GM12891 (cell line): Measurements from ENCODE around the gene TRDMT1.

Experiments
- DNase-seq: peaks from one replicate; pipeline ENCODE4 v3.0.0; 2011; ENCODE audit warnings: low spot score; ENCODE audit not compliant: insufficient read length
- FAIRE-seq: peaks from 2 replicates; lab custom pipeline; 2011; peaks lifted over from hg19 to GRCh38; lab: Jason Lieb, UNC
- PAX5 ChIP-seq: IDR thresholded peaks from 2 replicates; pipeline ENCODE4 v1.6.1; 2011; ENCODE audit warnings: low read length, moderate library complexity, mild to moderate bottlenecking; ENCODE audit not compliant: insufficient read depth, severe bottlenecking
- POLR2A ChIP-seq: IDR thresholded peaks from 2 replicates; pipeline ENCODE4 v1.6.1; 2011; ENCODE audit warnings: low read depth, low read length, control low read depth
- POLR2AphosphoS5 ChIP-seq: IDR thresholded peaks from 2 replicates; pipeline ENCODE4 v1.6.1; 2011; ENCODE audit warnings: low read depth, low read length, control low read depth
- POU2F2 ChIP-seq: IDR thresholded peaks from 2 replicates; pipeline ENCODE4 v1.6.1; 2011; ENCODE audit warnings: low read depth, mild to moderate bottlenecking, control low read depth, low read length, moderate library complexity
- SPI1 ChIP-seq: IDR thresholded peaks from 2 replicates; pipeline ENCODE4 v1.6.1; 2011; ENCODE audit warnings: low read depth, low read length, control low read depth
- TAF1 ChIP-seq: IDR thresholded peaks from 2 replicates; pipeline ENCODE4 v1.6.1; 2011; ENCODE audit warnings: low read depth, low read length, control low read depth

TRDMT1 gene

GRCh38 chr10:17128261-17128660, 73.2 kb downstream of the TRDMT1 start:
- TF ChIP-seq TAF1 = no peak
- no peak for TF ChIP-seq POLR2AphosphoS5
- no peak for TF ChIP-seq POU2F2
- no peak for TF ChIP-seq POLR2A
- TF ChIP-seq SPI1 = no peak
- no peak for TF ChIP-seq PAX5
- no peak for FAIRE-seq
- DNase-seq = no peak

DNA sequence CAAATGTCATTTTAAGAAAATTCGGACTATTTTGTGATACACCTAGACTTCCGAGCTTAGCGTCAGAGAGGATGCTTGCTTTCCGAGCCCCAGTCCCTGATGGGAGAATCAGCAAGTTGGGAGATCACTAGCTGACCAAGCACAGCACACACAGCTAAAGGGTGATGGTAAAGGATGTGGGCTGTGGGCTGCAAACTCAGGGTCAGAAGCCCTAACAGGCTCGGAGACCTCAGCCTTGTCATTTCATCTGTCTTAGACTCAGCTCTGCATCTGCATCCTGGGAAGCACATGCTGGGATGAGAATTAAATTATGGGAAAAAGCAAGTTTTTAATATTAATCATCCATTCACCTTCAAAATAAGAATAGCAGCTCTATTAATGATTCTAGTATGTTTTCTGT, 75.1 kb downstream of the TRDMT1 start:
- TF ChIP-seq POLR2A (no peak), POU2F2 (no peak), SPI1 (no peak), PAX5 (no peak), POLR2AphosphoS5 (no peak), TAF1 (no peak)
- no peak for FAIRE-seq

GRCh38 chr10:17125206-17125893, 76.1 kb downstream of the TRDMT1 start:
- FAIRE-seq = no peak
- no peak for DNase-seq
- TF ChIP-seq SPI1 (no peak), PAX5 (no peak), POLR2A (no peak), POU2F2 (no peak), TAF1 (no peak), POLR2AphosphoS5 (no peak)

More for the DNA sequence above, 75.1 kb downstream of the TRDMT1 start:
- DNase-seq = no peak

DNA sequence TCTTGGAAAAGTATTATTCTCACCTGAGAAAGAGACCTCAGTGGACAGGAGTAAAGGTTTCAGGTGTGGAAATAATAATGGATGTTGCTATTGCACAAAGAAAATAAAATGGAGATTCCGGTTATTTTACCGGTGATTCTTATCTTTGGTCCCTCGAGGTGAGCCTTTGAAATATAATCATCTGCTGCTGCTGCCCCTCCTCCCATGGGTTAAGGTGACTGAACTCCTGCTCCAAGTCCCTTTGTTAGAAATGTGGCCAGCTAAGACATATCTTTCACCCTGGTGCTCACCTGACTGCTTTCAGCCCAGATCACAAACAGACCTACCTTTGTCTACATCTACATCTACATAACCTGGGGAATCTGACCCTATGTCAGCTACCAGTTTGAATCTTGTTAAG, 77.5 kb downstream of the TRDMT1 start:
- no peak for FAIRE-seq

DNA sequence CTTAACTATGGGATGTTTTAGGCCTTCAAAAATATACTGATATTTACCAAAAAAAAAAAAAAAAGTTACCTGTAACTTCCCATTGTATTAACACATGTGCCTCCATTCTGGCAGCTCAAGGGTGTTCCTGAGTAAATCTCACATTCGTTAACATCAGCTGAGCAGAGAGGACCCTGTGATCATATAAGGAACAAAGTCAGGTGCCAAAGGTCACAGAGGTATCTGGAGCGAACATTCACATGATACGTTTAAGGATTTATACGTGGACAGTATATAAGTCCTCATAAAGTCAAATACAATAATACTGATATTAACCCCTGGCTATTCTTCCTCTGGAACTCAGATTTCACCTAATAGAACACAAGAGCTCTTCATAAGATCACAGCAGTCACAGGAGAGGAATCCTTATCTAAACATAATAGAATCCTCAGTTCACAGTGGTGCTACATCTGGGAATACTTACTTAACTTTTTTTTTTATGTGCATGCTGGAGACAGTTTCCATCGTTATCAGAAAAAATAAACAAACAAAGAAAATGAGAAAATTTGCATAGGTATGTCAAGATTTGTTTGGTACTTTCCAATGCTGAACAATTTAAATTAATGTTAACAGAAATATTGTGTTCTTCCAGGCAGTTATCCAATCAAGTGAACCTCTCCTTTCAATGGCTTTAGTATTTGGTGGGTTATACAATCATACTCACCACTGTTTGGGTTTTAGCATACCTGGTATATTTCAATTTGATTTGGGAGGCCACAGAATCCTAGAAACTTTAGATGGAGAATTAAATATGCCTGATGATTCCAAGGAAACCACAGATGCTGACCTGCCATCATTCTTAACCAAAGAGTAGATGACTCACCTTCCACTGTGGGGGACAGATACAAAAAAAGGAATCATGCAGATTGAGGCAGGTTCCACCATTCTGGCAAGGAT, 78.5 kb downstream of the TRDMT1 start:
- DNase-seq (no peak), FAIRE-seq (no peak)
- TF ChIP-seq POLR2AphosphoS5 (no peak), POU2F2 (no peak), POLR2A (no peak), SPI1 (no peak), PAX5 (no peak), TAF1 (no peak)

More for the DNA sequence above, 77.5 kb downstream of the TRDMT1 start:
- DNase-seq = no peak
- TF ChIP-seq POLR2A (no peak), TAF1 (no peak), SPI1 (no peak), POU2F2 (no peak), POLR2AphosphoS5 (no peak)

GRCh38 chr10:17122052-17122451, 79.4 kb downstream of the TRDMT1 start:
- FAIRE-seq = no peak
- no peak for TF ChIP-seq SPI1
- TF ChIP-seq PAX5 = no peak
- no peak for TF ChIP-seq POU2F2
- TF ChIP-seq POLR2A = no peak
- no peak for TF ChIP-seq POLR2AphosphoS5
- no peak for TF ChIP-seq TAF1

GRCh38 chr10:17120694-17121093, 80.8 kb downstream of the TRDMT1 start:
- no peak for DNase-seq
- TF ChIP-seq PAX5 = no peak
- TF ChIP-seq SPI1 = no peak
- TF ChIP-seq POLR2A = no peak
- TF ChIP-seq POLR2AphosphoS5 = no peak
- no peak for TF ChIP-seq TAF1
- no peak for TF ChIP-seq POU2F2
- FAIRE-seq = no peak

More at GRCh38 chr10:17122052-17122451, 79.4 kb downstream of the TRDMT1 start:
- no peak for DNase-seq

GRCh38 chr10:17119845-17120244, 81.6 kb downstream of the TRDMT1 start:
- DNase-seq (no peak), FAIRE-seq (no peak)
- TF ChIP-seq SPI1 (no peak), POLR2AphosphoS5 (no peak)

DNA sequence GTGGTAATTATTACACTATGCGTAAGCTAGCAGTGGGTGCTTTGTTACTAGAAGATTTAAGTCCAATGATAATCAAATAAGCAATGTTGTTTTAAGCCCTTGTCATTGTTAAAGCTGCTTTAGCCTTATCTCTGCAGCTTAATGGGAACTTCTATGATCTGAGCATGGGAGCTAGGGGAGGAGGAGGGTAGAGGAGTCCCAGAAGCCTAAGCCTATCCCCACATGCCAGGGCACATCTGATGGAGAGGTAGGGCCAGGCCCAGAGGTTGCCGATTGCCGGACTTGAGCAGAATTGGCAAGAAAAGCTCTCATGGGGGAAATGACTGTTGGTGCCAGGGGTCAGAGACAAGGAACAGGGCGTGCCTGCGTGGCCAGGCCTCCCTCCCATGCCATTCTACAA, 85.3 kb downstream of the TRDMT1 start:
- FAIRE-seq = no peak
- no peak for TF ChIP-seq POU2F2
- no peak for TF ChIP-seq SPI1
- TF ChIP-seq PAX5 = no peak
- no peak for TF ChIP-seq POLR2AphosphoS5
- TF ChIP-seq TAF1 = no peak
- no peak for TF ChIP-seq POLR2A
- DNase-seq = no peak
